ENCODE data around the gene TMCC1. TPM values are rescaled to one million over a fixed set of nuclear protein-coding genes. Genes with fewer than 3 reads are reported as not detected.

The TMCC1 gene
- total RNA-seq, 2 experiments from 2014 or later: 33.3 to 33.8 TPM

GRCh38 chr3:129622226-129622874 lies 271.2 kb downstream of the TMCC1 start:
- Mint-ChIP-seq H3K9me3 (no peaks in the 10 kb centered on the region), H3K36me3 (ENCODE audit: low read depth) (no peaks in the 10 kb centered on the region), H3K27ac (no peak overlapping the region), H3K4me1 (ENCODE audit: low read depth) (peaks cover 8% of the 10 kb centered on the region), H3K4me3 (no peak overlapping the region), H3K27me3 (no peaks in the 10 kb centered on the region)
- intact Hi-C loops (cut with DNase I, micrococcal nuclease): no loop called here
- H3K27me3 ChIP-seq (ENCODE audit: control insufficient read depth in 1 of 2, insufficient read depth in 2 of 2, low read length in 2 of 2): peaks cover 0 to 2% of the 10 kb centered on the region in 2 experiments
- ChIA-PET POLR2A (no interaction called here), CTCF (no interaction called here)
- no peak overlapping the region for H3K4me3 ChIP-seq (ENCODE audit: low read length)
- ATAC-seq (ENCODE audit: poor library complexity) (no peak), DNase-seq (no peak)
- TF ChIP-seq CTCF (IDR thresholded peaks at IDR 0.05): no peak
- H3K9me3 ChIP-seq (ENCODE audit: control insufficient read depth in 1 of 2, insufficient read depth in 1 of 2, low read length in 2 of 2): no peaks in the 10 kb centered on the region
- peaks cover 31% of the 10 kb centered on the region for H3K4me1 ChIP-seq (ENCODE audit: insufficient read depth, low read length)
- no peak overlapping the region for H3K27ac ChIP-seq (ENCODE audit: low read depth in 1 of 2, low read length in 2 of 2)
- no peaks in the 10 kb centered on the region for H3K36me3 ChIP-seq (ENCODE audit: insufficient read depth, low read length)

GRCh38 chr3:129621626-129622225 lies 271.8 kb downstream of the TMCC1 start:
- DNase-seq: no peak

GRCh38 chr3:129620828-129621559 lies 272.5 kb downstream of the TMCC1 start:
- Mint-ChIP-seq H3K9me3 (no peaks in the 10 kb centered on the region), H3K27me3 (no peaks in the 10 kb centered on the region), H3K27ac (no peak overlapping the region), H3K4me1 (ENCODE audit: low read depth) (peaks cover under 1% of the 10 kb centered on the region), H3K36me3 (ENCODE audit: low read depth) (no peaks in the 10 kb centered on the region), H3K4me3 (no peak overlapping the region)
- POLR2A ChIA-PET: no interaction called here
- Histone ChIP-seq H3K36me3 (ENCODE audit: insufficient read depth, low read length) (no peaks in the 10 kb centered on the region), H3K4me3 (ENCODE audit: low read length) (no peak overlapping the region), H3K27me3 (ENCODE audit: control insufficient read depth in 1 of 2, insufficient read depth in 2 of 2, low read length in 2 of 2) (peaks cover 0 to 2% of the 10 kb centered on the region in 2 experiments), H3K9me3 (ENCODE audit: control insufficient read depth in 1 of 2, insufficient read depth in 1 of 2, low read length in 2 of 2) (no peaks in the 10 kb centered on the region), H3K27ac (ENCODE audit: low read depth in 1 of 2, low read length in 2 of 2) (no peak overlapping the region), H3K4me1 (ENCODE audit: insufficient read depth, low read length) (peaks cover 18% of the 10 kb centered on the region)
- ATAC-seq (ENCODE audit: poor library complexity) (no peak), DNase-seq (no peak)
- no peak for TF ChIP-seq CTCF (IDR thresholded peaks at IDR 0.05)
- CTCF ChIA-PET: no interaction called here
- intact Hi-C loops (cut with DNase I, micrococcal nuclease): no loop called here

More at GRCh38 chr3:129621626-129622225, 271.8 kb downstream of the TMCC1 start:
- H3K4me3 ChIP-seq (ENCODE audit: low read length): no peak overlapping the region
- peaks cover 0 to 2% of the 10 kb centered on the region in 2 experiments for H3K27me3 ChIP-seq (ENCODE audit: control insufficient read depth in 1 of 2, insufficient read depth in 2 of 2, low read length in 2 of 2)
- Mint-ChIP-seq H3K9me3 (no peaks in the 10 kb centered on the region), H3K4me1 (ENCODE audit: low read depth) (peaks cover 5% of the 10 kb centered on the region), H3K27ac (no peak overlapping the region), H3K36me3 (ENCODE audit: low read depth) (no peaks in the 10 kb centered on the region), H3K4me3 (no peak overlapping the region), H3K27me3 (no peaks in the 10 kb centered on the region)
- no peak for ATAC-seq (ENCODE audit: poor library complexity)
- POLR2A ChIA-PET: no interaction called here
- H3K36me3 ChIP-seq (ENCODE audit: insufficient read depth, low read length): no peaks in the 10 kb centered on the region
- H3K9me3 ChIP-seq (ENCODE audit: control insufficient read depth in 1 of 2, insufficient read depth in 1 of 2, low read length in 2 of 2): no peaks in the 10 kb centered on the region
- no peak for TF ChIP-seq CTCF (IDR thresholded peaks at IDR 0.05)
- CTCF ChIA-PET: no interaction called here
- intact Hi-C loops (cut with DNase I, micrococcal nuclease): no loop called here
- peaks cover 25% of the 10 kb centered on the region for H3K4me1 ChIP-seq (ENCODE audit: insufficient read depth, low read length)
- no peak overlapping the region for H3K27ac ChIP-seq (ENCODE audit: low read depth in 1 of 2, low read length in 2 of 2)
